A375 (cell line): ENCODE data around the gene REX1BD. TPM values are rescaled to one million over a fixed set of nuclear protein-coding genes. Genes with fewer than 3 reads are reported as not detected.

Source experiments
- small RNA-seq: library from RNA; depleted of rRNA; stranded (forward); fragments of <200 nt; gene quantifications from one replicate; pipeline ENCODE3, GENCODE V24; 2014
- total RNA-seq: library from RNA; depleted of rRNA; stranded (reverse); fragments of >200 nt; shearing (Covaris generic); gene quantifications from 2 replicates; pipeline ENCODE4 v1.2.3, GENCODE V29; 2014; rRNA removed

The REX1BD gene
- 185 and 235 TPM in 2 replicates for total RNA-seq

GRCh38 chr19:18588611-18589379 lies at the start of gene REX1BD:
Gene REX1BD (plus strand): TSS chr19:18588798. CDS start chr19:18588802, 4 bp downstream.

GRCh38 chr19:18542941-18543813 lies 45.4 kb upstream of the REX1BD start, which contains the start of gene FKBP8:
Gene FKBP8 (minus strand): TSS chr19:18543573. CDS start chr19:18541970, 1,603 bp downstream.

GRCh38 chr19:18557411-18558201 lies 31.0 kb upstream of the REX1BD start, which contains the start of gene KXD1:
Gene KXD1 (plus strand): TSS chr19:18557870. CDS start chr19:18562057, 4,187 bp downstream.

GRCh38 chr19:18571564-18572344 lies 16.8 kb upstream of the REX1BD start, which contains the start of gene UBA52:
Gene UBA52 (plus strand): TSS chr19:18571857. CDS start chr19:18573301, 1,444 bp downstream.

GRCh38 chr19:18606281-18607225 lies 18.0 kb downstream of the REX1BD start, which contains the start of gene CRLF1:
Gene CRLF1 (minus strand): TSS chr19:18606799. CDS start chr19:18606656, 143 bp downstream.

GRCh38 chr19:18612772-18613588 lies 24.4 kb downstream of the REX1BD start, which contains the start of gene TMEM59L:
Gene TMEM59L (plus strand): TSS chr19:18612870. CDS start chr19:18612959, 89 bp downstream.

GRCh38 chr19:18636969-18637629 lies 48.5 kb downstream of the REX1BD start, which contains the start of gene KLHL26:
Gene KLHL26 (plus strand): TSS chr19:18637028. CDS start chr19:18637055, 27 bp downstream.

Small RNA genes lying within 50 kb of the gene (small RNA-seq; reads per million reads assigned to genes)
- not detected for gene RN7SL155P

Other genes starting within 250 kb of the REX1BD start
- 14.8 and 15.8 TPM in 2 replicates for gene PGPEP1, start 248.2 kb upstream of the REX1BD start, total RNA-seq
- gene GDF15, start 202.6 kb upstream of the REX1BD start, total RNA-seq: 32.1 and 48.4 TPM in 2 replicates
- 0.15 TPM in 1 of 2 replicates, not detected in the other for gene LRRC25, start 191.2 kb upstream of the REX1BD start, total RNA-seq
- 135 and 183 TPM in 2 replicates for gene SSBP4, start 169.4 kb upstream of the REX1BD start, total RNA-seq
- gene ISYNA1, start 150.7 kb upstream of the REX1BD start, total RNA-seq: 26.3 and 35.8 TPM in 2 replicates
- 21.9 and 26.6 TPM in 2 replicates for gene ELL, start 66.7 kb upstream of the REX1BD start, total RNA-seq
- gene FKBP8, start 45.2 kb upstream of the REX1BD start, total RNA-seq: 270 and 281 TPM in 2 replicates
- 170 and 182 TPM in 2 replicates for gene KXD1, start 30.9 kb upstream of the REX1BD start, total RNA-seq
- gene UBA52, start 16.9 kb upstream of the REX1BD start, total RNA-seq: 1,318 and 1,387 TPM in 2 replicates
- gene CRLF1, start 18.0 kb downstream of the REX1BD start, total RNA-seq: 6.0 and 9.8 TPM in 2 replicates
- 2.0 and 2.5 TPM in 2 replicates for gene TMEM59L, start 24.1 kb downstream of the REX1BD start, total RNA-seq
- gene KLHL26, start 48.2 kb downstream of the REX1BD start, total RNA-seq: 7.0 TPM in 2 replicates
- gene CRTC1, start 94.9 kb downstream of the REX1BD start, total RNA-seq: 7.3 and 7.5 TPM in 2 replicates
- not detected in 2 replicates for gene COMP, start 202.5 kb downstream of the REX1BD start, total RNA-seq
- gene UPF1, start 243.2 kb downstream of the REX1BD start, total RNA-seq: 101 and 111 TPM in 2 replicates